Measurements from ENCODE around the gene EXOC4.

DNA sequence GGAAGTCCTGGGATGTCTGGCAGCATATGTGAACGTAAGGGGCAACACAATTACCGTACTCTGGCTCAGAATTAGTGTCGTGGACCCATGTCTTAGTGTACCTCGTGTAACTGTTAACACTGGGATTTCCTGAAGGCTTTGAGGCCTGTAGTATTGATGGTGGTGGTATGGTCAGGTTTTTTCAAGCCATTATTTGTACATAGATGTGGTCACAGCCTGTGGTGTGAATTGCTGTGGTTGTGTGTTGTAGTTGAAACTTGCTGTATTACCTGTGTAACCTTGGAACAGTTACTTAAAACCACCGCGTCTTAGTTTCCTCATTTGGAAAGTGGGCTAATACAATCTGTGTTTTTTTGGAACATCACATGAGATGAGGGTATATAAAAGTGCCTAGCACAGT is 5.3 kb downstream of the EXOC4 start:
- no peak for TF ChIP-seq CTCF (IDR thresholded peaks at IDR 0.05; ENCODE audit: extremely low read depth in 1 of 2, insufficient read depth in 1 of 2, low read depth in 1 of 2, low read length in 2 of 2)
- no peak for TF ChIP-seq EZH2 (IDR thresholded peaks at IDR 0.05; ENCODE audit: borderline replicate concordance, low read depth, low read length, severe bottlenecking)
- no peak for TF ChIP-seq POLR2A (IDR thresholded peaks at IDR 0.05; ENCODE audit: low read depth, low read length)
- TF ChIP-seq MYC (IDR thresholded peaks at IDR 0.05; ENCODE audit: low read depth, low read length) = no peak
- TF ChIP-seq POLR2AphosphoS5 (IDR thresholded peaks at IDR 0.05; ENCODE audit: insufficient read depth, low read depth, low read length) = no peak
- TF ChIP-seq, protein P1, sequence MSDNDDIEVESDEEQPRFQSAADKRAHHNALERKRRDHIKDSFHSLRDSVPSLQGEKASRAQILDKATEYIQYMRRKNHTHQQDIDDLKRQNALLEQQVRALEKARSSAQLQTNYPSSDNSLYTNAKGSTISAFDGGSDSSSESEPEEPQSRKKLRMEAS (IDR thresholded peaks at IDR 0.05; ENCODE audit: insufficient read depth, insufficient read length) = no peak
- TF ChIP-seq JUN (IDR thresholded peaks at IDR 0.05; ENCODE audit: borderline replicate concordance, insufficient read depth, insufficient read length, low read depth) = no peak
